ENCODE results near the gene GALNT7. TPM values are rescaled to one million over a fixed set of nuclear protein-coding genes. Genes with fewer than 3 reads are reported as not detected.

GALNT7 gene
- total and polyA plus RNA-seq, 9 donors = 9.0 to 23.7 (median 17.6) TPM

- intact Hi-C loops (cut with DNase I) = loop anchor here in 1 of 4 donors (10.0 kb wide), 1 partner anchor 924 kb away; the partner anchor contains the start of genes CEP44 and FBXO8
- no peaks in the 10 kb centered on the region for H3K9me3 ChIP-seq
- 39 to 57% (median 42%) methylated on average over 5 of the region's 5 CpGs for WGBS, 3 donors
- H3K27me3 ChIP-seq = no peaks in the 10 kb centered on the region
- no peaks in the 10 kb centered on the region for H3K36me3 ChIP-seq
- H3K4me1 ChIP-seq (ENCODE audit: insufficient read depth) = peaks cover 2% of the 10 kb centered on the region
- TF ChIP-seq POLR2A (IDR thresholded peaks at IDR 0.05) = no peak
- no peak for TF ChIP-seq CTCF (IDR thresholded peaks at IDR 0.05)
- TF ChIP-seq EP300 (IDR thresholded peaks at IDR 0.05) = no peak
- no peak overlapping the region for H3K27ac ChIP-seq
- no peak for DNase-seq
- no peak overlapping the region for H3K4me3 ChIP-seq
These were observed 192.1 kb downstream of the GALNT7 start for GRCh38 chr4:173360587-173361221.

GRCh38 chr4:173362666-173363065 is 194.1 kb downstream of the GALNT7 start:
- Histone ChIP-seq H3K27me3 (no peaks in the 10 kb centered on the region), H3K4me3 (no peak overlapping the region), H3K9me3 (no peaks in the 10 kb centered on the region), H3K36me3 (no peaks in the 10 kb centered on the region), H3K27ac (no peak overlapping the region), H3K4me1 (ENCODE audit: insufficient read depth) (no peaks in the 10 kb centered on the region)
- intact Hi-C loops (cut with DNase I) = loop anchor here in 1 of 4 donors (10.0 kb wide), 1 partner anchor 922 kb away; the partner anchor contains the start of genes CEP44 and FBXO8
- TF ChIP-seq EP300 (IDR thresholded peaks at IDR 0.05) = no peak
- no peak for TF ChIP-seq POLR2A (IDR thresholded peaks at IDR 0.05)
- 95 to 98% (median 97%) methylated on average over 3 of the region's 3 CpGs for WGBS, 3 donors
- no peak for DNase-seq

- Histone ChIP-seq H3K36me3 (no peaks in the 10 kb centered on the region), H3K27ac (no peak overlapping the region), H3K9me3 (no peaks in the 10 kb centered on the region), H3K4me1 (ENCODE audit: insufficient read depth) (peaks cover 2% of the 10 kb centered on the region), H3K27me3 (no peaks in the 10 kb centered on the region), H3K4me3 (no peak overlapping the region)
- intact Hi-C loops (cut with DNase I) = loop anchor here in 1 of 4 donors (10.0 kb wide), 1 partner anchor 919 kb away; the partner anchor contains the start of genes CEP44 and FBXO8
- no peak for DNase-seq
- TF ChIP-seq EP300 (IDR thresholded peaks at IDR 0.05) (no peak), POLR2A (IDR thresholded peaks at IDR 0.05) (no peak), CTCF (IDR thresholded peaks at IDR 0.05) (no peak)
- WGBS, 3 donors = 43 to 51% (median 44%) methylated on average over 2 of the region's 2 CpGs
These were observed 196.9 kb downstream of the GALNT7 start for GRCh38 chr4:173365359-173365996.

DNA sequence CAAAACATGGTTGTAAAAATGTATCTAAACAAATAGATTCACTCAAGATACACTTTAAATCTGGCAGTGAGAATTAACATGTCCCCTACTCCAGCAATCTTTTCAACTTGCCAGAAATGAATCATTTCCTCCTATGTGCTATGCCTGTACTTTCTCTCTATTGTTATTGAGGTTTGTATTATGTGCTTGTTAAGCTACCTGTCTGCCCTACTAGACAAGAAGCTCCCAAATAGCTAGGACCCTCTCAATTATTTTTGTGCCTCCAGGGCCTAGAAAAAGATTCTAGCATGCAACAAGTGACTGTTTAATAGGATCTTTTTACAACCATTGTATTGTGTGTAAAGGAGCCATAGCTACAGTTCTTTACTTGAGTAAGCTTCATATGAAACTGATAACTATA is 198.7 kb downstream of the GALNT7 start:
- no peak overlapping the region for H3K4me3 ChIP-seq
- H3K27ac ChIP-seq = no peak overlapping the region
- intact Hi-C loops (cut with DNase I) = loop anchor here in 1 of 4 donors (10.0 kb wide), 1 partner anchor 918 kb away; the partner anchor contains the start of genes CEP44 and FBXO8
- H3K9me3 ChIP-seq = no peaks in the 10 kb centered on the region
- TF ChIP-seq CTCF (IDR thresholded peaks at IDR 0.05) (no peak), EP300 (IDR thresholded peaks at IDR 0.05) (no peak), POLR2A (IDR thresholded peaks at IDR 0.05) (no peak)
- H3K4me1 ChIP-seq (ENCODE audit: insufficient read depth) = peaks cover 2% of the 10 kb centered on the region
- no peaks in the 10 kb centered on the region for H3K36me3 ChIP-seq
- no peaks in the 10 kb centered on the region for H3K27me3 ChIP-seq
- no peak for DNase-seq

- peaks cover 5% of the 10 kb centered on the region for H3K4me1 ChIP-seq (ENCODE audit: insufficient read depth)
These were observed 199.3 kb downstream of the GALNT7 start for GRCh38 chr4:173367946-173368345.

More at GRCh38 chr4:173367946-173368345, 199.3 kb downstream of the GALNT7 start:
- Histone ChIP-seq H3K36me3 (no peaks in the 10 kb centered on the region), H3K9me3 (no peaks in the 10 kb centered on the region), H3K27ac (no peak overlapping the region), H3K27me3 (no peaks in the 10 kb centered on the region), H3K4me3 (peak overlapping the region; percentile 10)
- TF ChIP-seq POLR2A (IDR thresholded peaks at IDR 0.05) (no peak), CTCF (IDR thresholded peaks at IDR 0.05) (no peak), EP300 (IDR thresholded peaks at IDR 0.05) (no peak)
- DNase-seq = no peak
- WGBS, 3 donors = 26 to 40% (median 30%) methylated on average over 4 of the region's 4 CpGs
- intact Hi-C loops (cut with DNase I) = loop anchor here in 1 of 4 donors (10.0 kb wide), 1 partner anchor 917 kb away; the partner anchor contains the start of genes CEP44 and FBXO8

Measured in ovary (tissue), 9 donors.